NOMO-1 treated with DMSO at 0.1 percent for 48 hours (cell line): Measurements from ENCODE around the gene SNX27.
"Not testable (repeated sequence)": the region's sequence is repeated elsewhere in the genome, so short reads cannot be mapped to it uniquely, and the experiment has no call there.

Experiments used
- DNase-seq: peaks from one replicate; lab custom pipeline; 2025; ENCODE audit not compliant: unreplicated experiment; lab: John Stamatoyannopoulos, UW

SNX27 gene

DNA sequence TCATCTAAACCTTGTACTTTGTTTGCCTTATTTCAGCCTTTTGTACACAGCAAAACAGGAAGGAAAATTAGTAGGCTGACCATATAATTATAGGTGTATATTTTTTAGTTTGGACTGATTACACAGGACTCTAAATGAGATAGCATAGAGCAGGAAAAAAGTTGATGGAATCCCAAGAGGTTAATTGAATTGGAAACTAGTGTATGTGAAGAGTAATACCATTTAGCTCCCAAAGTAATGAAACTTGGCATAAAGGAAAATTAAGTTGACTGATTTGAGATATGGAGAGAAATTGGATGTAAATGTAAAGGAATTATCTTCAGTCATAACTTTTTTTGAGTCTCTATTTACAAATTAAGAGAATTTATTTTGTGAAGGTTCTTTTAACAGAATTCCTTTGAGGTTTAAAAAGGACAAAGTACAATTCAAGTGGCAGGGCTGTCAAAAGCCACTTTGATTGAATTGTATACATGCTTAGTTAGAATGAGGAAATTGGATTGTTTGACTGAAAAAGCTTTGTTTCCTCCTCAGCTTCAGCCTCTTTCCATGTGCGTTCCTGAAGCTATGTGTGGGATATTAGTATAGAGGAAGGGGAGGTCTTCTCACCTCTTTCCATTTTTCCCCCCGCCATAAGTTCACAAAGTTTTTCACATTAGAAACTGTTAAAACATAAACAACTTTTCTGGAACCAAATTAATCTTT lies 26.4 kb downstream of the SNX27 start:
- DNase-seq = no peak

DNA sequence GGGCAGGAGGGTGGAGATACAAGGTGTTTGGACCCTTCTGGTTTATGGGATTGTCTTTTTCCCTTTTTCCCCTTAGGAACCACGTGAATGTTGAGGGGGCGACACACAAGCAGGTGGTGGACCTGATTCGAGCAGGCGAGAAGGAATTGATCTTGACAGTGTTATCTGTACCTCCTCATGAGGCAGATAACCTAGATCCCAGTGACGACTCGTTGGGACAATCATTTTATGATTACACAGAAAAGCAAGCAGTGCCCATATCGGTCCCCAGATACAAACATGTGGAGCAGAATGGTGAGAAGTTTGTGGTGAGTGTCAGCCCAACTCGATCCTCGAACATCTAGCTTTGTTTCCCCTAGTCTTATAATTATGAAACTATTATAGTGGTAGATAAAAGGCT lies 27.0 kb downstream of the SNX27 start:
- no peak for DNase-seq

DNA sequence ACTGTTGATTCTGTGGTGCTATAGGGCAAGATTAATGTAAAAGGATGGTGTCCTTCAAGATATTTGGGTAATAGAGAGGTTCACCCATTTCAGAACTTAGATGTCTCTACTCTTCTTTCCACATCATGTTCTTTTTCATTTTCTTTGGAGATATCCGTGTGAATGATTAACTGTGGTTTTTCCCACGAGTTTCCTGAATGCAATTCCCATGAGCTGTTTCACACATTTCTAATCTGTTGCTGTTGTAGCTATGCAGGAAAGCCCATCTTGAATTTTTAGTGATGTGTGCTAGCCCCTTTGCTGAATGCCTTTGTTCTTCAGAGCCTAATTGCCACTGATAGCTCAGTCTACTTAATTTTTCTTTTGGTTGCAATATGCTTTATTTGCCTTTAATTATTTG lies 27.6 kb downstream of the SNX27 start:
- DNase-seq = no peak

DNA sequence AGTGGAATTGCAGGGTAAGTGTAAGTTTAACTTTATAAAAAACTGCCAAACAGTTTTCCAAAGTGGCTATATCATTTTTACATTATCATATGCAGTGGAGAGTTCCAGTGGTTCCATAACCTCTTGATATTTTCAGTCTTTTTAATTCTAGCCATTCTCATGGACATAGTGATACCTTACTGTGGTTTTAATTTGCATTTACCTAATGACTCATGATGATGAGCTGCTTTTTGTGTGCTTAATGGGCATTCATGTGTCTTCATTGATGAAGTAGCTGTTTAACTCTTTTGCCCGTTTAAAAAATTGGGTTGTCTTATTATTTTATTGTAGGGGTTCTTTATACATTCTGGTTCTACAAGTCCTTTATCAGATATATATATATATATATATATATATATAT lies 29.4 kb downstream of the SNX27 start:
- no peak for DNase-seq

DNA sequence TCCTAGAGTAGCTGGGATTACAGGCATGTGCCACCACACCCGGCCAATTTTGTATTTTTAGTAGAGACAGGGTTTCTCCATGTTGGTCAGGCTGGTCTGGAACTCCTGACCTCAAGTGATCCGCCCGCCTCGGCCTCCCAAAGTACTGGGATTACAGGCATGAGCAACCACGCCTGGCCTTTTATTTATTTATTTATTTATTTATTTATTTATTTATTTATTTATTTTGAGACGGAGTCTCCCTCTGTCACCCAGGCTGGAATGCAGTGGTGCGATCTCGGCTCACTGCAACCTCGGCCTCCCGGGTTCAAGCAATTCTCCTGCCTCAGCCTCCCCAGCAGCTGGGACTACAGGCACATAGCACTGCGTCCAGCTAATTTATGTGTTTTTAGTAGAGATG lies 31.2 kb downstream of the SNX27 start:
- DNase-seq = not testable (repeated sequence)

DNA sequence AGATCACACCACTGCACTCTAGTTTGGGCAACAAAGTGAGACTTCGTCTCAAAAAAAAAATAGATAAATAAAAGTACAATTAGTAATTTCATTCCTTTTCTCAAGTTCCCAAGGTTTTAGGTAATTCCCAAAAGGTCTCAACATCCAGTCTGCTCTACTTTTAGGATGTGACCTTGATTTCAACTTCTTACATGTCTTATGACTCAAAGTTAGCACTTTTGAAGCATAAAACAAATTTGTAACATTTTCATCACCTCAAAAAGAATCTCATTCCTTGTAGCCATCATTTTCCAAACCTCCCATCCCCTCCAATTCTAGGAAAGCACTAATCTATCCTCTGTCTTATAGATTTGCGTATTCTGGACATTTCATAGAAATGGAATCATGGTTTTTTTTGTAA lies 32.2 kb downstream of the SNX27 start:
- DNase-seq = no peak

DNA sequence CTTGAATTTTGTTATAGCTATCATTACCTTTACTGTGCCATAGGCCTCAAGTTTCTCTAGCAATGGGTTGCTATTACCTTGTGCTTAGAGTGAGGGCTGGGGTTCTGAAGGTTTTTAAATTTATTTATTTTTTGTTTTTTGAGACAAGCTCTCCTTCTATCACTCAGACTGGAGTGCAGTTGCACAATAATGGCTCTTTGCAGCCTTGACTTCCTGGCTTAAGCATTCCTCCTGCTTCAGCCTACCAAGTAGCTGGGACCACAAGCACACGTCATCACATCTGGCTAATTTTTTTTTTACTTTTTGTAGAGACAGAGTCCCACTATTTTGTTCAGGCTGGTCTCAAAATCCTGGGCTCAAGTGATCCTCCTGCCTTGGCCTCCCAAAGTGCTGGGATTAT lies 41.5 kb downstream of the SNX27 start:
- peak; percentile 48 for DNase-seq

DNA sequence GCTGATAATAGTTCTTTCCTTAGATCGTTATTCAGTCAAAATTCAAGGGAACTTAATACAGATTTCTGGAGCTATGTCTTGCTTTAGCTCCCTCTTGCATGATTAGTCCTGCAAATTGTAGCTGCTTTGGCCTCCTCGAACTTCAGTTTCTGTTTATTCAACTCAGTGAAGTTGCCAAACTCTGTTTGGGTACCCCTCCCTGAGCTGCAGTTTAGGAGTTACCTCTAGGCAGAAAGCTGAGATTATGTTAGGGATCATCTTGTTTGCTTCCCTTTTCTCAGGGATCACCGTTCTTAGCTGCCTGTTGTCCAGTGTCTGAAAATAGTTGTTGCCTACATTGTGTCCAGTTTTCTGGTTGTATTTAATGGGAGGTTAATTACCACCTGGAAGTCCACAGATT lies 43.5 kb downstream of the SNX27 start:
- peak; percentile 38 for DNase-seq

DNA sequence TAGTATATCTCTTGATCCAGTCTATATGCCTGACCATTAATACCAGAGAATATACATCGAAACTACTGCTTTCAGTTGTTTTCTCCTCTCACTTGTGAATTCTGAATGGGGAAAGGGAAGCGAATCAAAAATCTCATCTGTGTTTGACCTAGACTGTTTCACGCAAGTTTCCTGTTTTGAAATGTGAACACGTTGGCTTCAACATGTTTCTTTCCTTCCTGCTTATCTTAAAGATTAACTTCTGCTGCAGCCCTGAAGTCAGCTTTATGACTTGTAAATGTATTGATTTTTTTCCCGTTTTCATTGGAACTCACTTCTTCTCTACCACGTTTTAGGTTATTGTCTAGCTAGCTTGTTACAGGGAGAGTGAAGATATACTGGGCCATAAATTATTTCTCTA lies 49.9 kb downstream of the SNX27 start:
- DNase-seq = peak; percentile 87

DNA sequence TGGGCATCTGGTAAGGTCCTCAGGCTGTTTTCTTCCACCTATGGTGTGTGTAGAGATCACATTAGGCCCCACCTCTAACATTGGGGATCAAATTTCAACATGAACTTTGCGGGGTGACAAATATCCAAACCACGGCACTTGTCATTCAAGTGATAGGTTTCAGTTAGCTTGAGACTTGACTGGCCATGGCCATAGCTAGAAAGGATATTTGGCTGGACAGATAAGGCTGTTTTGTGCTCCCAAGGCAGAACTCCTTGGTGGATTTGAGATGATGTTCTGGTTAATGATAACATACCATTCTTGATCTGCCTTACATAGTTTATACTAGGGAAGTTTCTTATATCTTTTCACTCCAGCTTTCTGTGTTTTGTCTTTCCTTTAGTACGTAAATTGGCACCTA lies 56.2 kb downstream of the SNX27 start:
- DNase-seq = no peak

DNA sequence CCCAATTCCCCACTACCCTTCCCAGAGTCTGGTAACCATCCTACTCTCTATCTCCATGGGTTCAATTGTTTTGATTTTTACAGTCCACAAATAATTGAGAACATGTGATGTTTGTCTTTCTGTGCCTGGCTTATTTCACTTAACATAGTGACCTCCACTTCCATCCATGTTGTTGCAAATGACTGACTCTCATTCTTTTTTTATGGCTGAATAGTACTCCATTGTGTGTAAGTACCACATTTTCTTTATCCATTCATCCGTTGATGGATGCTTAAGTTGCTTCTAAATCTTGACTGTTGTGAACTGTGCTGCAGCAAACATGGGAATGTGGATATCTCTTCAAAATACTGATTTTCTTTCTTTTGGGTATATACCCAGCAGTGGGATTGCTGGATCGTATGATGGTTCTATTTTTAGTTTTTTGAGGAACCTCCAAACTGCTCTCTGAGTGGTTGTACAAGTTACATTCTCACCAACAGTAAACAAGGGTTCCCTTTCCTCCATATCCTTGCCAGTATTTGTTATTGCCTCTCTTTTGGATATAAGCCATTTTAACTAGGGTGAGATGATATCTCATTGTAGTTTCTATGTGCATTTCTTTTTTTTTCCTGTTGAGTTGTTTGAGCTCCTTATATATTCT lies 58.3 kb downstream of the SNX27 start:
- not testable (repeated sequence) for DNase-seq

DNA sequence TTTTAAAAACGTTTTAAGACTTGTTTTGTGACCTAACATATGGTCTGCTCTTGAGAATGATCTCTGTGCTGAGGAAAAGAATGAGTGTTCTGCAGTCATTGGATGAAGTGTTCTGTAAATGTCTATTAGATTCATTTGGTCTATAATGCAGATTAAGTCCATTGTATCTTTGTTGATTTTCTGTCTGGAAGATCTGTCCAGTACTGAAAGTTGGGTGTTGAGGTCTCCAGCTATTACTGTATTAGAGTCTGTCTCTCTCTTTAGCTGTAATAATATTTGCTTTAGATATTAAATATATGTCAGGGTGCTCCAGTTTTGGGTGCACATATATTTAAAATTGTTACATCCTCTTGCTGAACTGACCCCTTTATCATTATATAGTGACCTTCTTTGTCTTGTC lies 61.6 kb downstream of the SNX27 start:
- no peak for DNase-seq

DNA sequence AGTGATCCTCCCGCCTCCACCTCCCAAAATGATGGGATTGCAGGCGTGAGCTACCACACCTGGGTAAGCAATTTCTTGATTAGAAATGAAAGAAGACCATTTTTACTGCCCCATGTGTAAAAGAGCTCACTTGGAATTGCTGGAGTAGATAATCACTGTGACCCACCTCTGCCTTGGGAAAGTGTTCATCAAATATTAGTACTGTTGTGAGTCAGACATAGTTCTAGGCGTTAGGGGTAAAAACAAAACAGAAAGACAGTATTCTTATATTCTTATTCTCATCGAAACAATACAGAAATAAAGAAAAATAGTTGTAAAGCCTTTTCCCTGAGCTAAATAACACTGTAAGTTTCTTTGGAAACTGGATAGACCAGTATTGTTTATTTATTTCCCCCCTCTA lies 68.5 kb downstream of the SNX27 start:
- DNase-seq = no peak

DNA sequence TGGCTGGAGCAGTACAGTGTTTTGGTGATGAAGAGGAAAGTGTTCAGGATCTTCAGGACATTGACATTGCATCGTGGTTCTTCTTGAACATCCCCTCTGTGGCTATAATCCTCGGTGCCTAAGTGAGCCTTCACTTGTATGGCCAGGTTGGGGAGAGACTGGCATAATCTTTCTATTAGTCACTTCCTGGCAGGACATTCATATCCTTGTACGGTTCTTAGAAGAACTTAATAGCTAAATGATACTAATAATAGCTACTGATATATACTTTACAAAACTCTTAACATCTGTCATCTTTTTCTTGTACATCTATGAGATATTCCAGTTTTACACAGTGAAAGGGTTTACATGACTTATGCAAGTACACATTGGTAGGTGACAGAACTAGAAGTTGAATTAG lies 69.0 kb downstream of the SNX27 start:
- no peak for DNase-seq

DNA sequence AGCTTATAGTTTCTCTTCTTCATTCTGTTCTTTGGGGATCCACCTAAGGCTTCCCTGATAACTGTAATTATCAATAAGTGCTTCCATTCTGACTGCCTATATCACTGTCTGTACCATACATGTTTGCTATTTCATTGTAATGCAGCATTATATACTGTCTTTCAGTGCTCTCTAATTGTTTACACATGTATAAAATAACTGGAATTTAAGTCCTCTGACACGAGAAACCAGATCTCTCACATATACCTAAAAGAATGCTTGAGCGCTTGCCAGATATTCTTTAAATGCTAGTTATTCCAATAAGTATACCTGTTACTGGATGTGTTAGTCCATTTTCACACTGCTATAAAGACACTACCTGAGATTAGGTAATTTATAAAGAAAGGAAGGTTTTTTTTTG lies 70.1 kb downstream of the SNX27 start:
- DNase-seq = no peak

DNA sequence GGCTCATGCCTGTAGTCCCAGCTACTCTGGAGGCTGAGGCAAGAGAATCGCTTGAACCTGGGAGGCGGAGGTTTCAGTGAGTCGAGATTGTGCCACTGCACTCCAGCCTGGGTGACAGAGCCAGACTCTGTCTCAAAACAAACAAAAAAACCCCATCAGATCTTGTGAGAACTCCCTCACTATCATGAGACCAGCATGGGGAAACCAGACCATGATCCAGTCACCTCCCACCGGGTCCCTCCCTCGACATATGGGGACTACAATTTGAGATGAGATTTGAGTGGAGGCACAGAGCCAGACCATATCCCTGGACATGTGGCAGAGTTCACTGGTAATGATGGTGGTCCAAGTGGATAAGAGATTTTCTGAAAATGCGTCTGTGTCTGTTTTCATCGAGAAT lies 71.1 kb downstream of the SNX27 start:
- not testable (repeated sequence) for DNase-seq

DNA sequence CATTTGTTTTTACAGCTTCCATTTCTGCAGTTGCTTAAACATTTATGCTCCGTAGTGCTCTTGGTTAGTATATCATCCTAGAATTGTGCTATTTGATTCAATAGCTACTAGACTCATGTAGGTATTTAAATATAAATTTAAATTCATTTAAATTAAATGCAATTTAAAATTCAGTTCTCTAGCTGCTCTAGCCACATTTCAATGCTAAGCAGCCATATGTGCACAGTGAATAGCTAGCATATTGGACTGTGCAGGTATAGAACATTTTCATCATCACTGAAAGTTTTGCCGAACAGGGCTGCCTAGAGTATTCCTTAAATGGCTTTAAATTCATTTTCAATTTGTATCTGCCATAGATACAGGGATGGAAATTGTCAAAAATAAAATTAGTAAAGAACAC lies 72.3 kb downstream of the SNX27 start:
- DNase-seq = no peak

DNA sequence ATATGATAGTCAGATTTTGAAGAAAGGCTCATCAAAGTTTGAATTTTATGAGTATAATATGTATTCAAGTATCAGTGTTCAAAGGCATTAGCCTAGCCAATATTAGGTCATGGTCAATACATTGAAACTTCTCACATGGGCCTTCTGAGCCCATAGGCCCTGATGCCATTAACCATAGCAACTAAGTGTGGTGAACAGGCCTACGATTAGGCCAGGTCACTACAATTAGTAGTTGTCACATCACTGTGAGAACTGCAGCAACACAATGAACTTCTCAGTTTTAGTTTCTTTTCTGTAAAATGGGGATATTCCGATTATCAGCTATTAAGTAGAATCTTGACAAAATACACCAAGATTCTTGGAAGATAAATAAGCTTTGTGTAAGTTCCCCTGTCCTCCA lies 74.7 kb downstream of the SNX27 start:
- DNase-seq = no peak

DNA sequence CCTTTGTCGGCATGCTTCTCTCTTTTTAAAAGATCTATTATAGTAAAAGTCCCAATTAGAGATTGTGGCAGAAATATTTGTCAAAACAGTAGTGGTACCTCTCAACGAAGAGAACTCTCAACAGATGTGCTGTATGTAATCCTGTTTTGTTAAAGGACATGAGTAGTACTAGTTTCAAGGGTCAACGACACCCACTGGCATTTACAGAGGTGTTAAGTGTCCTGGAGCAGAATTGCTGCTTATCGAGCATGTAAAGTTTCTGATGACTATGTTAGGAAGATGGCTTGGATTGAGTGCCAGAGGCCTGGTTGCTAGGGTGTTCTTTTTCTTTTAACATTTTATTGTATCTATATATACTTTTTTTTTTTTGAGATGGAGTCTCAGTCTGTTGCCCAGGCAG lies 77.6 kb downstream of the SNX27 start:
- no peak for DNase-seq

DNA sequence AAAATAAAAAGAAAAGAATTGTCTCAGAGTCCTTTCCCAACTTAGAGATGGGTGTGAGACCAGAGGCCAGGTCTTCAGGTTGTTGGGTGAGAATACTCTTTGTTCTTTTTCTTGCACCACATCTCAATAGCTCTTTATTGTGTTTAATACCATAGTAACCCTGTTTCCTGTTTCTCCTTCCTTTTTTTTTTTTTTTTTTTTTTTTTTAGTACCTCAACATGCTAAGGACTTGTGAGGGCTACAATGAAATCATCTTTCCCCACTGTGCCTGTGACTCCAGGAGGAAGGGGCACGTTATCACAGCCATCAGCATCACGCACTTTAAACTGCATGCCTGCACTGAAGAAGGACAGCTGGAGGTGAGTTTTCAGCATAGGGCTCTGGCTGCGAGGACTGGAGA lies 80.4 kb downstream of the SNX27 start:
- peak; percentile 63 for DNase-seq

DNA sequence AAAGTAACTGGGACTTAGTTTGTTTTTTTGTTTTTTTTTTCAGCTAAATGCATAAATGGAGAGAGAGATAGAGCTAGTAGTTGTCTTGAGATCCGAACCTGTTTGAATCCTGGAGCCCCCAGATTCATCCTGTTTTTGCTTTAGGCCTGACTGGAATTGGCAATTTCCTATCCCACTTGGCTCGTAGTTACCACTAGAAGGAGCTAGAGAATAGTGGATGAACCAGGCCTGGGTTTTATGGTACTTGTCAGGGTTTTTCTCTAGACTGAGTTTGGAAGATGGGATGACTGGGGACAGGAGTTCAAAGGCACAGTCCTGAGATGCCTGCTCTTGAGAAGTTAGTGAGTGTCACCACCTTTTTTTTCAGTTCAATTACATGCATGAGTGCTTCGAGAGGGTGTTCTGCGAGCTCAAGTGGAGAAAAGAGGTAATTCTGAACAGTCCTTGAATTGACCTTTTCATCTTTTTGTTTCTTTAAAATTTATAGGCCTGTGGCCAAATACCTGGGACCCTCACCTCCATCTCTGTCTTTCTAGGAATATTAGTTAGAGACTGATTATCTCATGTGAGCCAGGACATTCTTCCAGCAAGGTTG lies 81.3 kb downstream of the SNX27 start:
- no peak for DNase-seq

DNA sequence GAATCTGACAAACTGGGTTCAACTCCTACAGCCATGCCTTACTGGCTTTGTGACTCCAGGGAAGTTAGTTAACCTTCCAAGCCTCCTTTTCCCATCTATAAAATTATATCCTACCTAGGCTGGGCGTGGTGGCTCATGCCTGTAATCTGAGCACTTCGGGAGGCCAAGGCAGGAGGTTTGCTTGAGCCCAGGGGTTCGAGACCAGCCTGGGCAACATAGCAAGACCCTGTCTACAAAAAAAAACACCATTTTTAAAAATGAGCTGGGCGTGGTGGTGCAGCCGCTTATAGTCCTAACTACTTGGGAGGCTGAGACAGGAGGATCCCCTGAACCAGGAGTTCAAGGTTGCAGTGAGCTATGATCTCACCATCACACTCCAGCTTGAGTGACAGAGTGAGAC lies 89.7 kb downstream of the SNX27 start:
- no peak for DNase-seq

DNA sequence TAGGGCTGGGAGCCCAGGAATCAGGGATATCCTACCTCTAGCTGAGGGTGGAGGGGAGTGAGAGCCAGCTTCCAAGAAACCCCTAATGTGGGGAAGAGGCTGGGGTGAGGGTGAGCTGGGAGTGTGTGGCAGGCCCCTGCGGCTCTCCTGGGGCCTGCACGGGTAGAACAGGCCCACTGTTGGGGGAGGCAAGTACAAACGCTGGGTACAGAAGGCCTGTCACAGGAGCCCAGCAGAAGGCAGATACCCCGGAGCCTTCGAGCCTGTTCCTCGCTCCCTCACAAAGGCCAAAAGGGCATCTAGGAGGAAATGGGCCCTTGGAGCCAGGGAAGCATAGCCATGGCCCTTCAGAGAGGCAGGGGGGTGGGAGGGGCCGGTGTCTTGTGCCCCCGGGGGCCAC lies 91.1 kb downstream of the SNX27 start:
- no peak for DNase-seq
